Thymus (tissue), 11 donors: ENCODE data around the gene PLPPR5. TPM values are rescaled to one million over a fixed set of nuclear protein-coding genes. Genes with fewer than 3 reads are reported as not detected.
"Not testable (repeated sequence)": the region's sequence is repeated elsewhere in the genome, so short reads cannot be mapped to it uniquely, and the experiment has no call there.

Source experiments
- DNase-seq, 9 donors: peaks; one replicate each; pipeline ENCODE4 v3.0.0-alpha.2; 2013; ENCODE audit warnings: low spot score in 9 of 9, low read depth in 6 of 9, missing footprints in 1 of 9
- H3K27ac ChIP-seq, 2 donors: one replicate each; pipeline ENCODE4 v1.5.1; 2013; ENCODE audit warnings: control low read depth in 1 of 2, low read depth in 1 of 2, low read length in 1 of 2, mild to moderate bottlenecking in 1 of 2, moderate library complexity in 1 of 2
- H3K27me3 ChIP-seq, 2 donors: one replicate each; pipeline ENCODE4 v1.5.1; 2013; ENCODE audit warnings: low read length in 1 of 2; ENCODE audit not compliant: control insufficient read depth in 2 of 2, insufficient read depth in 1 of 2
- H3K36me3 ChIP-seq, 2 donors: one replicate each; pipeline ENCODE4 v1.5.1; 2013; ENCODE audit warnings: low read length in 1 of 2, mild to moderate bottlenecking in 1 of 2, moderate library complexity in 1 of 2; ENCODE audit not compliant: control insufficient read depth in 2 of 2, insufficient read depth in 2 of 2
- H3K4me1 ChIP-seq, 2 donors: one replicate each; pipeline ENCODE4 v1.5.1; 2013; ENCODE audit warnings: low read length in 2 of 2; ENCODE audit not compliant: control insufficient read depth in 2 of 2, insufficient read depth in 2 of 2
- H3K4me3 ChIP-seq, 2 donors: one replicate each; pipeline ENCODE4 v1.5.1; 2013; ENCODE audit warnings: low read length in 2 of 2, control low read depth in 1 of 2, mild to moderate bottlenecking in 1 of 2
- H3K9me3 ChIP-seq, 2 donors: one replicate each; pipeline ENCODE4 v1.5.1; 2013; ENCODE audit warnings: low read length in 1 of 2, mild to moderate bottlenecking in 1 of 2; ENCODE audit not compliant: control insufficient read depth in 2 of 2, insufficient read depth in 1 of 2
- WGBS: extraction: QIAGEN DNeasy Blood & Tissue Kit; methylation state at CpG from one replicate; pipeline ENCODE4 v1.1.7; 2013; 5-methylcytosine and 5-hydroxymethylcytosine counted together
- polyA plus RNA-seq: library from polyadenylated mRNA; stranded (reverse); fragments of 200-250 nt; gene quantifications from one replicate; pipeline ENCODE4 v1.2.3, GENCODE V29; 2013
- total RNA-seq: library from RNA; stranded (reverse); fragments of 120-200 nt; gene quantifications from one replicate; pipeline ENCODE4 v1.2.4, GENCODE V29; 2013
- donor health status: healthy.

PLPPR5 gene
- total and polyA plus RNA-seq, 2 donors, result 0.09 to 0.43 TPM

DNA sequence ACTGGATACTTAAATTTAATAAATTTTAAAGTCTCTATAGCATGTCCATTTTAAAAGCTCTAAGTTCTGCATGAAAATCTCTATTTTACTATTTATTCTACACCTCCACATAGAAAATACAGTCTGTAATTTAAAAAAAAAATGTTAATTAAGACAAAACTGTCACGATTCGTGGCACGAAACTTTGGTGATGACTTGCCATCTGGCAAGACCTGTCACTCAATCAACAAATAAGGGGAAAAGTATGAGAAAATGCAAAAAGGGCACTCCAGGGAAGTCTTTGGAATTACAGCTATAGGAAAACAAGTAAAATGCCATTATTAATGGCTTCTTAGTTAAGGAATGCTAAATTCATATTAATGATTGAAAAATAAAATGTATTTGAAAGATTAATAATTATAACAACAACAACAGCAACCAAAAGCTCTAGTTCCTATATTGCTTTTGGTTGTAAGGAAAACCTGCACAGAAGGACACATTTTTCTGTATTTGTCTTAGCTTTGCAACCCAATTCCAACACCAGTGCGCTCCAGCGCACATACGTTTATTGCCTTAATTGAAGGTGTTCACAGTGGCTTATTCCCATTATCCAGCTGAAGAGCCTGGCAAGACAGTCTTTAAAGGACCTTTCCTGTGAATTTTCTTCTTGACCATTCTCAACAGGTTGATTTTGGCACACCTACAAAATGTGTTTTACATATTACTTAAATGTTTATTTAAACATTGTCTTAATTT lies 107.8 kb downstream of the PLPPR5 start:
- H3K4me1 ChIP-seq, result no peaks in the 10 kb centered on the region
- no peak overlapping the region for H3K4me3 ChIP-seq
- WGBS, result 96% methylated on average over 6 of the region's 6 CpGs
- H3K27me3 ChIP-seq, result no peaks in the 10 kb centered on the region
- no peaks in the 10 kb centered on the region for H3K36me3 ChIP-seq
- no peak overlapping the region for H3K27ac ChIP-seq
- DNase-seq, result no peak
- no peaks in the 10 kb centered on the region for H3K9me3 ChIP-seq

DNA sequence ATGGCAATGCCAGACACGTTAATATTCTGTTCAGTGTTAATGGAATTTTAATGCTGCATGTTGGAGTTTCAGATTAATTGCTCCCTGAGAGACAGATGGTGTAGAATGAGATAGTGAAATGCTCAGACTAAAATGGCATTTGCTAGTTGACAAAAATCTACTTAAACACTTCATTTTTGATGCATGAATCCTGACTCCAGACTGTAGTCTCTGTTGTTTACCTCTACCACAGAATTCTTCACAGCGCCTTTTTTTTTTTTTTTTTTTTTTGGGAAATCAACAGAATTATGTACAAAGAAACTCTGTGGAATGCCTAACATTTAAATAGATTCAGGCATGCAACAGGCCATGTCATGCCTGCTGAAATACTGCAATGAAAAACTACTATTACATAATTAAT lies 111.3 kb downstream of the PLPPR5 start:
- WGBS, result 98% methylated on average over 2 of the region's 2 CpGs
- DNase-seq, result no peak
- H3K27me3 ChIP-seq, result no peaks in the 10 kb centered on the region
- no peaks in the 10 kb centered on the region for H3K4me1 ChIP-seq
- no peaks in the 10 kb centered on the region for H3K9me3 ChIP-seq
- no peaks in the 10 kb centered on the region for H3K36me3 ChIP-seq
- H3K27ac ChIP-seq, result no peak overlapping the region
- H3K4me3 ChIP-seq, result no peak overlapping the region

DNA sequence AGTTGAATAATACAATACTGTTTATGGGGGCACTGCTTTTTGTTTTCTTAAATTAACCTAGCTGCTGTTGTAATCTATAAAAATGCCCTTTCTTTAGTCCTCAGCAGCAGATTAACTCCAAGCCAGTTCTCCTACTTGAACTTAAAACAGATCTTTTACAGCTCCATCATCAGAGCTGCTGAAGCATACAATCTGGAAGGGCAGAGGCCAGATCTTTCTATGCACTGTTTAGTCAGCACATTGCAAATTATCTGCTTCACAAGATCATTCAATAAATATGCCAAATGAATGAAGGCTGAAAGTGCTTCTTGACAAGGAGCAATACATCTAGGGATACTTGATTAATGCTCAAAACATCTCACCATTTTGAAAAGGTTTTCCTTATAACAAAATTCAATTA lies 115.8 kb downstream of the PLPPR5 start:
- no peak for DNase-seq
- no peaks in the 10 kb centered on the region for H3K4me1 ChIP-seq

DNA sequence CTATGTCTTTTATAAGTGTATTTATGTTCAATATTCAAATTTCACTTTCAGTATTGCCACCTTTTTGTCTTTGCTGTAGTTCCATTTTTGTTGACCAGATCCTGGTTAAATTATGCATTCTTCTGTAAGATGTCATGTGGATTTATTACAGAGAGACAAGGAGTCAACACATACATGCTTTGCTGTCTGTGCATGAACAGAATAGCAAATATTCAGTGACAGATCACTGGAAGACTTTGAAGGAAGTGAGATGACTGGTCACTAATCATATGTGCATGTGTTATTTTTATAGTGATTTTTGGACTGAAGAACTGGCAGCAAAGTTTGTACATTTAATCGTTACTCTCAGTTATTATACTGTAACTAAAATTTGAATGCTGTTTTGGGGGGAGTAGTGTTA lies 117.2 kb downstream of the PLPPR5 start:
- no peaks in the 10 kb centered on the region for H3K27me3 ChIP-seq
- 94% methylated on average over 1 of the region's 1 CpG for WGBS

More for the DNA sequence above, 115.8 kb downstream of the PLPPR5 start:
- no peak overlapping the region for H3K4me3 ChIP-seq
- no peaks in the 10 kb centered on the region for H3K9me3 ChIP-seq
- H3K36me3 ChIP-seq, result no peaks in the 10 kb centered on the region
- H3K27ac ChIP-seq, result no peak overlapping the region
- H3K27me3 ChIP-seq, result no peaks in the 10 kb centered on the region

DNA sequence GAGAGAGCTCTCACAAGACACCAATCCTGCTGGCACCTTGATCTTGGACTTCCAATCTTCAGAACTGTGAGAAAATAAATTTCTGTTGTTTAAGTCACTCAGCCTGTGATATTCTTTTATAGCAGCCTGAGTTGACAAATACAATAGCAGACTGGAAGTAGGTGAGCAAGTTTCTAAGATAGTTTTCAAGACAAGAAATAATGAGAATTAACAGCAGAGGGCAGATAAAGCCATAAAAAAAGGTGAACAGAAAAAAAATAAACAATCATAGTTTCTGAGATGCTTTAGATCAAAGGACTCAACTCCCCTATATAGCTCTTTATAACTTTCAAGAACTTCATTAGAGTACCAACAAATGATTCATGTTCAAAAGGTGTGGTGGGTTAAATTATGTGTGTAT lies 119.8 kb downstream of the PLPPR5 start:
- no peaks in the 10 kb centered on the region for H3K4me1 ChIP-seq
- H3K4me3 ChIP-seq, result no peak overlapping the region
- DNase-seq, result no peak
- H3K9me3 ChIP-seq, result peaks cover 0 to 7% of the 10 kb centered on the region in 2 donors
- no peaks in the 10 kb centered on the region for H3K36me3 ChIP-seq
- H3K27ac ChIP-seq, result no peak overlapping the region
- H3K27me3 ChIP-seq, result no peaks in the 10 kb centered on the region

More for the DNA sequence above, 117.2 kb downstream of the PLPPR5 start:
- Histone ChIP-seq H3K4me1 (no peaks in the 10 kb centered on the region), H3K4me3 (no peak overlapping the region), H3K9me3 (no peaks in the 10 kb centered on the region), H3K27ac (no peak overlapping the region), H3K36me3 (no peaks in the 10 kb centered on the region)
- DNase-seq, result no peak

DNA sequence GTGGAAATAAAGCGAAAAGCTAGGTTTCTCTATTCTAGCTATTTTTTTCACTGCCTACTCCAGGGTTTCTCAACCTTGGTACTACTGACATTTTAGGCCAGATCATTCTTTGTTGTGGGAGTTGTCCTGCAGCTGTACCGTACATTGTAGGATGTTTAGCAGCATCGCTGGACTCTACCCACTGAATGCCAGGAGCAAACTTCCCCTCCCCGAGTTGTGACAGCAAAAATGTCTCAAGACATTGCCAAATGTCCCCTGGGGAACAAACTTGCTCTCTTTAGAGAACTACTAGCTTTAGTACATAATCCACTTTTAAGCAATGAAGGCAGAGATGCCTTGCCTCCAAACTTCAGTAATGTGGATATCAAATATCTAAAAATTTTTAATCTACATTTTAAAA lies 122.8 kb downstream of the PLPPR5 start:
- Histone ChIP-seq H3K4me3 (no peak overlapping the region), H3K4me1 (no peaks in the 10 kb centered on the region), H3K27ac (no peak overlapping the region), H3K27me3 (no peaks in the 10 kb centered on the region), H3K9me3 (peaks cover 0 to 7% of the 10 kb centered on the region in 2 donors), H3K36me3 (no peaks in the 10 kb centered on the region)
- WGBS, result 94% methylated on average over 4 of the region's 4 CpGs
- no peak for DNase-seq

DNA sequence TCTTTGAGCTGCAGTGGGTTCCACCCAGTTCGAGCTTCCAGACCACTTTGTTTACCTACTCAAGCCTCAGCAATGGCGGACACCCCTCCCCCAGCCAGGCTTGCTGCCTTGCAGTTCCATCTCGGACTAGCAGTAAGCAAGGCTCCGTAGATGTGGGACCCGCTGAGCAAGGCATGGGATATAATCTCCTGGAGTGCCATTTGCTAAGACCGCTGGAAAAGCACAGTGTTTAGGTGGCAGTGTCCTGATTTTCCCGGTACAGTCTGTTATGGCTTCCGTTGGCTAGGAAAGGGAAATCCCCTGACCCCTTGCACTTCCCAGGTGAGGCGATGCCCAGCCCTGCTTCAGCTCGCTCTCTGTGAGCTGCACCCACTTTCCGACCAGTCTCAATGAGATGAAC lies 123.4 kb downstream of the PLPPR5 start:
- not testable (repeated sequence) for H3K4me1 ChIP-seq, DNase-seq, H3K36me3 ChIP-seq, H3K27ac ChIP-seq, H3K27me3 ChIP-seq, H3K4me3 ChIP-seq, H3K9me3 ChIP-seq
- WGBS, result 96% methylated on average over 11 of the region's 11 CpGs

DNA sequence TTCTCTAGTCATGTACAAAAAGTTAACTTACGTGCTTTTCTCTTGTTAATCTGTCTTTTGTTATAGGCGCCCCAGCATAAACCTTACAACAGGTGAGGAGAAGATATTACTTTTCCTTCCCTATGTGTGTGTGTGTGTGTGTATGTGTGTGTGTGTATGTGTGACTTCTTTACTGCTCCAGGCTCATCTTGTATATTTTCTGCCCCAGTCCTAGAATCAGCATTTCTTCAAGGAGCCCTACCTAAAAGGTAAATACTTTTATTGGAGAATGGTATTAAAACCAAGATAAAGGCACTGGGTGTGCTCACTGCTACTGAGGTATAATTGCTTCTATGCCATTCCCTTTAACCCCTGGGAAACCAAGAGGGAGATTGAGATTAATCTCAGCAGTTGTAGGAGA lies 129.8 kb downstream of the PLPPR5 start:
- Histone ChIP-seq H3K27me3 (no peaks in the 10 kb centered on the region), H3K36me3 (no peaks in the 10 kb centered on the region), H3K4me1 (peaks cover 8 to 16% of the 10 kb centered on the region in 2 donors), H3K4me3 (no peak overlapping the region), H3K27ac (no peak overlapping the region), H3K9me3 (peaks cover 0 to 4% of the 10 kb centered on the region in 2 donors)
- WGBS, result 98% methylated on average over 2 of the region's 2 CpGs
- no peak for DNase-seq

DNA sequence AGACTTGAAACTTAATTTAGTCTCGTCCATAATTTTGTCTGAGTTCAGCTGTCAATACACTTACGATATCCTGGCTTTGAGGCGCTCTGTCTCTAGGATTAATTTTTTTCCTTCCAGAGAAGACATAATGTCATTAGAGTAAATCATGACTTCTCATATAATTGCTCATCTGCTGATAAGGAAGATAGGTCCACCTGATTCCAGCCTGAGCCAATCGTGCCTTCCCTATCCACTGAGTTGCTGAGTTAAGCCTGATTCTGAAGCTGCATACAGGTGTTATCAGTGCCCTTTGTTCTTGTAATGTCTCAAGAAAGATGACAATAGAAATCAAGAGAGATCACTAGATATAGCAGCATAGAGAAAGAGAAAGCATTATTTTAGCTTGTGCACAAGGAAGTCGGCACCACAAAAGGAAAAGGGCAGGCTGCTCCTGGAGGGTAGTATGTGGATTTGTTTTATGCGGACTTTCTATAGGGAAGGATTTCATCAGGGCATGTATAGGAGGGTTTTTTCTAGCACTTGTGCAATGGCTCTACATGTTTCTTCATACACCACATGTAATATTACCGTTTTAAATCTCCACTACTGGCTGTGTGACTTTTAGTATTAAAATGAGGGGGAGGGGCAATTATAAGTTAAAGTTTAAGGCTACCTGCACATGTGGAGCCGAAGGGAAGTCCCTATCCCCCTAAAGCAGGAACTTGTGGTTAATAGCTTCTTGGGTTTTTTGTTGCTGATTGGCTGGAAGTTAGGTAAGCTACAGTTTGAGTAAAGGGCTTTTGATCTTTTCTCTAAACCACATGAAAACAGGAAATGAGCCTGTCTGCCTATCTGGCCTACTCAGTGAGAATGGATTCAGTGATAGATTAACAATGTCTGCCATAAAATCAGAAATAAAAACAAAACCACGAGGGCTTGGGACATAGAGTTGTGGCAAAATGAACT lies 133.4 kb downstream of the PLPPR5 start:
- Histone ChIP-seq H3K27ac (peak overlapping the region; percentile 80 to 83), H3K4me3 (peak overlapping the region; percentile 21 to 38), H3K4me1 (peaks cover 8 to 16% of the 10 kb centered on the region in 2 donors), H3K9me3 (peaks cover 2 to 9% of the 10 kb centered on the region in 2 donors), H3K36me3 (no peaks in the 10 kb centered on the region), H3K27me3 (no peaks in the 10 kb centered on the region)
- WGBS, result 33% methylated on average over 9 of the region's 9 CpGs
- DNase-seq, result peak; percentile 62 to 96 (median 83)
